Stimulated activated naive CD8-positive, alpha-beta T cell treated with anti-CD3 and anti-CD28 coated beads, Interleukin-15, amount 100 ng/mL, for 72 hours (primary cell): ENCODE data around the gene PIK3IP1.
"Not testable (repeated sequence)": the region's sequence is repeated elsewhere in the genome, so short reads cannot be mapped to it uniquely, and the experiment has no call there.

Source experiments
- ATAC-seq: fragments of 150-1000 bp; cut with Tn5 transposase; 2 replicates; pipeline ENCODE4 v1.10.0; 2021; ENCODE audit warnings: mild to moderate bottlenecking, moderate library complexity
- DNase-seq, 2 donors: peaks; one replicate each; pipeline ENCODE4 v3.0.0; 2021 to 2022
- H3K27ac Mint-ChIP-seq, 2 donors: one replicate each; pipeline ENCODE4 v1.8.0; 2022; ENCODE audit warnings: mild to moderate bottlenecking in 2 of 2, mixed read lengths in 2 of 2, moderate library complexity in 2 of 2
- H3K27me3 Mint-ChIP-seq: one replicate; pipeline ENCODE4 v1.8.0; 2022; ENCODE audit warnings: mixed read lengths
- H3K4me1 Mint-ChIP-seq: one replicate; pipeline ENCODE4 v1.8.0; 2022; ENCODE audit warnings: mild to moderate bottlenecking, mixed read lengths
- H3K4me3 Mint-ChIP-seq, 2 donors: one replicate each; pipeline ENCODE4 v1.8.0; 2022; ENCODE audit warnings: mild to moderate bottlenecking in 2 of 2, mixed read lengths in 2 of 2, moderate library complexity in 1 of 2
- H3K9me3 Mint-ChIP-seq, 2 donors: one replicate each; pipeline ENCODE4 v1.8.0; 2022; ENCODE audit warnings: mixed read lengths in 2 of 2

The PIK3IP1 gene

GRCh38 chr22:31236044-31236443 is 56.2 kb downstream of the PIK3IP1 start:
- H3K4me3 Mint-ChIP-seq, ATAC-seq, H3K27me3 Mint-ChIP-seq, DNase-seq, H3K9me3 Mint-ChIP-seq, H3K27ac Mint-ChIP-seq: not testable (repeated sequence)
- peaks cover 12% of the 10 kb centered on the region for H3K4me1 Mint-ChIP-seq

DNA sequence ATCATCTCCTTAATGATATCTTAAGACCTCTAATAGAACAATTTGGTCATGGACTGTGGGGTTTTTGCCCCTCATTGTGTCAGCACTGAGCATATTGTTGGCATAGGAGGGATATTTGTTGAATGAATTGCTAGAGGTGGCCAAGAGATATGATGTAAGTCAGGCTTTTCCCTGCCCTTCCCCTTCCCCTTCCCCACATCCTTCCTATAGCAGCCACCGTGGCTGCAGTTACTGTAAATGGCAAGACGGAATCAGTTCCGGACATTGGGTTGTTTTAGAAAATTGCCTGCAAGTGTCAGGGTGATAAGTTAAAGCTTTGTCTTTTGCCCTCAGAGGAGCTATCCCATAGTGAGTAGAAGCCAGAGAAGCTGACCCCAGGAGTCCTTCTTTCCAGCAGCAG is 57.2 kb downstream of the PIK3IP1 start:
- peak overlapping the region in 1 of 2 donors; percentile 8 for H3K27ac Mint-ChIP-seq
- H3K4me3 Mint-ChIP-seq, result no peak overlapping the region
- H3K4me1 Mint-ChIP-seq, result peaks cover 21% of the 10 kb centered on the region
- no peaks in the 10 kb centered on the region for H3K27me3 Mint-ChIP-seq
- H3K9me3 Mint-ChIP-seq, result no peaks in the 10 kb centered on the region
- DNase-seq (no peak), ATAC-seq (no peak)

GRCh38 chr22:31233001-31233400 is 59.3 kb downstream of the PIK3IP1 start:
- Mint-ChIP-seq H3K27me3 (no peaks in the 10 kb centered on the region), H3K4me3 (no peak overlapping the region), H3K27ac (no peak overlapping the region), H3K9me3 (no peaks in the 10 kb centered on the region), H3K4me1 (peaks cover 34% of the 10 kb centered on the region)
- no peak for ATAC-seq
- DNase-seq, result no peak
